ENCODE data around the gene ESRRA. TPM values are rescaled to one million over a fixed set of nuclear protein-coding genes. Genes with fewer than 3 reads are reported as not detected.

Gene ESRRA
- total and polyA plus RNA-seq, 9 of the 15 experiments (the other 6 are each of a cell fraction or from before 2014, with no cell fraction given) = 0.27 to 89.7 (median 23.7) TPM

- TF ChIP-seq NR1H2 (CRISPR knock-in tag; IDR thresholded peaks at IDR 0.05) (0 out of 2 replicates have a peak, but pooled peaks have one; percentile 62), E4F1 (CRISPR knock-in tag; IDR thresholded peaks at IDR 0.05; ENCODE audit: borderline replicate concordance) (no peak), POU5F1 (IDR thresholded peaks at IDR 0.05; ENCODE audit: borderline replicate concordance, low read depth, low read length, partially characterized antibody) (no peak), HDGF (IDR thresholded peaks at IDR 0.05) (no peak), RFX7 (CRISPR knock-in tag; IDR thresholded peaks at IDR 0.05) (no peak), ZEB2 (IDR thresholded peaks at IDR 0.05) (0 out of 2 replicates have a peak, but pooled peaks have one; percentile 41), TSC22D4 (tag; IDR thresholded peaks at IDR 0.05) (no peak), ZBTB40 (IDR thresholded peaks at IDR 0.05) (no peak), ZBTB40 (CRISPR knock-in tag; IDR thresholded peaks at IDR 0.05) (no peak), BCLAF1 (IDR thresholded peaks at IDR 0.05; ENCODE audit: borderline replicate concordance in 1 of 2, control insufficient read depth in 1 of 2, low read depth in 2 of 2, low read length in 1 of 2) (no peak), ZNF184 (CRISPR knock-in tag; IDR thresholded peaks at IDR 0.05) (no peak)
Measured at GRCh38 chr11:64356498-64357411, 51.4 kb downstream of the ESRRA start (continued).
